ENCODE results near the gene MCCD1. TPM values are rescaled to one million over a fixed set of nuclear protein-coding genes. Genes with fewer than 3 reads are reported as not detected.

Gene MCCD1
- total and polyA plus RNA-seq, 2 donors from 2014 or later = 3.5 to 325 TPM

DNA sequence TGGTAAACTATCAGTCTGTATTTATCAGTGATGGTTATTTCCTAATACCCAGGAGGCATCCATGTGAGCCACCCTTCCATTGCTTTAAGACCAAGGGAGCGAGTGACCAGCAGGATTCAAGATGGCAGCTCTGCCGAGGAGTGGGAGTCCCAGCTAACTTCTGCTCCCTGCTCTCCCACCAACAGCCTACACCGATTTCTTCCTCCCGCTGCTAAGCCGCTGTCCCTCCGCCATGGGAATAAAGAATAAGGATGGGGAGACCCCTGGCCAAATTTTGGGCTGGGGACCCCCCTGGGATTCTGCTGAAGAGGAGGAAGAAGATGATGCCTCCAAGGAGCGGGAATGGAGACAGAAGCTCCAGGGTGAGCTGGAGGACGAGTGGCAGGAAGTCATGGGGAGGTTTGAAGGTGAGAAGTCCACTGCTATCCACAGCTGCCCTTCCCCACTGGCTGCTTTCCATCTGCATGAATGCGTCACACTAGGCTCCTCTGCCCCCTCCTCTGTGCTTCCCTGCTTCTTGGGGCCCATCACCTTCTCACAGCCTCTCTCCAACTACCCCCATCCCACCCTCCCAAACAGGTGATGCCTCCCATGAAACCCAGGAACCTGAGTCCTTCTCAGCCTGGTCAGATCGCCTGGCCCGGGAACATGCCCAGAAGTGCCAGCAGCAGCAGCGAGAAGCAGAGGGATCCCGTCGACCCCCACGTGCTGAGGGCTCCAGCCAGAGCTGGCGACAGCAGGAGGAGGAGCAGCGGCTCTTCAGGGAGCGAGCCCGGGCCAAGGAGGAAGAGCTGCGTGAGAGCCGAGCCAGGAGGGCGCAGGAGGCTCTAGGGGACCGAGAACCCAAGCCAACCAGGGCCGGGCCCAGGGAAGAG, 28.9 kb downstream of the MCCD1 start:
- Histone ChIP-seq H3K27me3 (ENCODE audit: control insufficient read depth, insufficient read depth, low read length) (no peaks in the 10 kb centered on the region), H3K4me1 (ENCODE audit: control insufficient read depth in 2 of 3, insufficient read depth in 2 of 3, low read depth in 1 of 3, low read length in 3 of 3) (peaks cover 0 to 18% (median 0%) of the 10 kb centered on the region in 3 donors), H3K9me3 (ENCODE audit: control insufficient read depth in 2 of 3, insufficient read depth in 1 of 3, low read length in 3 of 3) (no peaks in the 10 kb centered on the region), H3K9ac (ENCODE audit: low read length in 3 of 3) (no peak overlapping the region), H3K27ac (ENCODE audit: low read depth in 2 of 2, low read length in 2 of 2) (no peak overlapping the region), H3K36me3 (ENCODE audit: control insufficient read depth in 2 of 3, insufficient read depth in 3 of 3, low read length in 3 of 3) (peaks cover 0 to 24% (median 9%) of the 10 kb centered on the region in 3 donors), H3K4me3 (ENCODE audit: low read length in 3 of 3) (no peak overlapping the region)
- no peak for FAIRE-seq
- peak in 1 of 5 donors; percentile 69 for DNase-seq
- TF ChIP-seq, protein P1, sequence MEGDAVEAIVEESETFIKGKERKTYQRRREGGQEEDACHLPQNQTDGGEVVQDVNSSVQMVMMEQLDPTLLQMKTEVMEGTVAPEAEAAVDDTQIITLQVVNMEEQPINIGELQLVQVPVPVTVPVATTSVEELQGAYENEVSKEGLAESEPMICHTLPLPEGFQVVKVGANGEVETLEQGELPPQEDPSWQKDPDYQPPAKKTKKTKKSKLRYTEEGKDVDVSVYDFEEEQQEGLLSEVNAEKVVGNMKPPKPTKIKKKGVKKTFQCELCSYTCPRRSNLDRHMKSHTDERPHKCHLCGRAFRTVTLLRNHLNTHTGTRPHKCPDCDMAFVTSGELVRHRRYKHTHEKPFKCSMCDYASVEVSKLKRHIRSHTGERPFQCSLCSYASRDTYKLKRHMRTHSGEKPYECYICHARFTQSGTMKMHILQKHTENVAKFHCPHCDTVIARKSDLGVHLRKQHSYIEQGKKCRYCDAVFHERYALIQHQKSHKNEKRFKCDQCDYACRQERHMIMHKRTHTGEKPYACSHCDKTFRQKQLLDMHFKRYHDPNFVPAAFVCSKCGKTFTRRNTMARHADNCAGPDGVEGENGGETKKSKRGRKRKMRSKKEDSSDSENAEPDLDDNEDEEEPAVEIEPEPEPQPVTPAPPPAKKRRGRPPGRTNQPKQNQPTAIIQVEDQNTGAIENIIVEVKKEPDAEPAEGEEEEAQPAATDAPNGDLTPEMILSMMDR (IDR thresholded peaks at IDR 0.05; ENCODE audit: borderline replicate concordance, extremely low read depth, insufficient read depth) = no peak
- intact Hi-C loops (cut with DNase I) = no loop called here

DNA sequence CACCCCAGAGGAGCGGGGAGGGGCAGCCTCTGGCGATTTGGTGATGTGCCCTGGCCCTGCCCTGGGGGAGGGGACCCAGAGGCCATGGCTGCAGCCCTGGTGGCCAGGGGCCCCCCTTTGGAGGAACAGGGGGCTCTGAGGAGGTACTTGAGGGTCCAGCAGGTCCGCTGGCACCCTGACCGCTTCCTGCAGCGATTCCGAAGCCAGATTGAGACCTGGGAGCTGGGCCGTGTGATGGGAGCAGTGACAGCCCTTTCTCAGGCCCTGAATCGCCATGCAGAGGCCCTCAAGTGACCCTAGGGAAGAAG, 29.5 kb downstream of the MCCD1 start:
- no peak overlapping the region for H3K4me3 ChIP-seq (ENCODE audit: low read length in 3 of 3)
- no peaks in the 10 kb centered on the region for H3K27me3 ChIP-seq (ENCODE audit: control insufficient read depth, insufficient read depth, low read length)
- TF ChIP-seq, protein P1 (IDR thresholded peaks at IDR 0.05; ENCODE audit: borderline replicate concordance, extremely low read depth, insufficient read depth) = no peak
- no peak overlapping the region for H3K27ac ChIP-seq (ENCODE audit: low read depth in 2 of 2, low read length in 2 of 2)
- peaks cover 0 to 18% (median 0%) of the 10 kb centered on the region in 3 donors for H3K4me1 ChIP-seq (ENCODE audit: control insufficient read depth in 2 of 3, insufficient read depth in 2 of 3, low read depth in 1 of 3, low read length in 3 of 3)
- H3K9me3 ChIP-seq (ENCODE audit: control insufficient read depth in 2 of 3, insufficient read depth in 1 of 3, low read length in 3 of 3) = no peaks in the 10 kb centered on the region
- intact Hi-C loops (cut with DNase I) = no loop called here
- FAIRE-seq (no peak), DNase-seq (no peak)
- H3K36me3 ChIP-seq (ENCODE audit: control insufficient read depth in 2 of 3, insufficient read depth in 3 of 3, low read length in 3 of 3) = peaks cover 0 to 24% (median 9%) of the 10 kb centered on the region in 3 donors
- no peak overlapping the region for H3K9ac ChIP-seq (ENCODE audit: low read length in 3 of 3)

DNA sequence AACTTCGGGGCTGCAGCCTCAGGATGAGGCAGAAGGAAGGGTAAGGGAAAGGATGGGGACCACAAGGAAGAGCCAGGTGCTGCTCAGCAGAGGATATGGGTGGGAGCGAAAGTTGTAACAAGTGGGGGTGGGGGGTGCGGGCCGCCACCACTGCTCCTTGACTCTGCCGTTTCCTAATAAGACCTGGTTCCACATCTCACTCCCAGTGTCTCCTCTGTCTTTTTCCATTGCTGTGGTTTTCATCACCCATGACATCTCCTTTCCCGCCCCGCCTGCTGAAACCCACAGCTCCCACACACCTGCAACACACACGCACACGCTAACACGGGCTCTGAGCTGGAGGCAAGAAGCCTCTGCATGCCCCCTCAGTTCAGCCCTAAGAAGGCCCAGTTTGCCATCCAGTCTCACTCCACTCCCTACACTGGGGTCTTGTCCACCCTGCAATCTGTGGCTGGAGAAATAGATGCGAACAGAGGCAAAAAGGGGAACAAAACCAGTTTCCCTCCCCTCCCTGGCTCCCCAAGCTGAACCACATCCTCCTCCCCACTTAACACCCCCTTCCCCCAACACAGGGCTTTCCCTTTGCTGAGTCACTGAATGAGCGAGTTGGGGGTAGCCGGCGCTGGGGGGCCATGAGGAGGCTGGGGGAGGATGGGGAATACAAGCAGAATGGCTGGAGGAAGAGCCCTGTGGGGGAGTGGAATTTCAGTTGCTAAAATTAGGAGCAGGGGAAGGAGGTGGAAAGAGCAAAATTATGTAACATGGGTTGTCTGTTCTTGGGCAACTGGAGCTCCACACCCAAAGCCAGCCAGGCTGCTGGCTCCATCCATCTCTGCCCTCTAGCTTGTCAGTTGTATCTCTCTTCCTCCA, 30.1 kb downstream of the MCCD1 start:
- FAIRE-seq (no peak), DNase-seq (peak in 1 of 5 donors; percentile 59)
- intact Hi-C loops (cut with DNase I) = no loop called here
- H3K4me3 ChIP-seq (ENCODE audit: low read length in 3 of 3) = no peak overlapping the region
- peak overlapping the region in 1 of 3 donors; percentile 31 for H3K9ac ChIP-seq (ENCODE audit: low read length in 3 of 3)
- H3K9me3 ChIP-seq (ENCODE audit: control insufficient read depth in 2 of 3, insufficient read depth in 1 of 3, low read length in 3 of 3) = no peaks in the 10 kb centered on the region
- peaks cover 0 to 18% (median 0%) of the 10 kb centered on the region in 3 donors for H3K4me1 ChIP-seq (ENCODE audit: control insufficient read depth in 2 of 3, insufficient read depth in 2 of 3, low read depth in 1 of 3, low read length in 3 of 3)
- H3K27ac ChIP-seq (ENCODE audit: low read depth in 2 of 2, low read length in 2 of 2) = peak overlapping the region; percentile 48 to 51
- TF ChIP-seq, protein P1 (IDR thresholded peaks at IDR 0.05; ENCODE audit: borderline replicate concordance, extremely low read depth, insufficient read depth) = no peak
- no peaks in the 10 kb centered on the region for H3K27me3 ChIP-seq (ENCODE audit: control insufficient read depth, insufficient read depth, low read length)
- H3K36me3 ChIP-seq (ENCODE audit: control insufficient read depth in 2 of 3, insufficient read depth in 3 of 3, low read length in 3 of 3) = peaks cover 0 to 24% (median 9%) of the 10 kb centered on the region in 3 donors
